ENCODE measurements around the gene TTL. TPM values are rescaled to one million over a fixed set of nuclear protein-coding genes. Genes with fewer than 3 reads are reported as not detected.

Gene TTL
- polyA plus RNA-seq, 1 donor from 2014 or later, result 53.8 TPM

DNA sequence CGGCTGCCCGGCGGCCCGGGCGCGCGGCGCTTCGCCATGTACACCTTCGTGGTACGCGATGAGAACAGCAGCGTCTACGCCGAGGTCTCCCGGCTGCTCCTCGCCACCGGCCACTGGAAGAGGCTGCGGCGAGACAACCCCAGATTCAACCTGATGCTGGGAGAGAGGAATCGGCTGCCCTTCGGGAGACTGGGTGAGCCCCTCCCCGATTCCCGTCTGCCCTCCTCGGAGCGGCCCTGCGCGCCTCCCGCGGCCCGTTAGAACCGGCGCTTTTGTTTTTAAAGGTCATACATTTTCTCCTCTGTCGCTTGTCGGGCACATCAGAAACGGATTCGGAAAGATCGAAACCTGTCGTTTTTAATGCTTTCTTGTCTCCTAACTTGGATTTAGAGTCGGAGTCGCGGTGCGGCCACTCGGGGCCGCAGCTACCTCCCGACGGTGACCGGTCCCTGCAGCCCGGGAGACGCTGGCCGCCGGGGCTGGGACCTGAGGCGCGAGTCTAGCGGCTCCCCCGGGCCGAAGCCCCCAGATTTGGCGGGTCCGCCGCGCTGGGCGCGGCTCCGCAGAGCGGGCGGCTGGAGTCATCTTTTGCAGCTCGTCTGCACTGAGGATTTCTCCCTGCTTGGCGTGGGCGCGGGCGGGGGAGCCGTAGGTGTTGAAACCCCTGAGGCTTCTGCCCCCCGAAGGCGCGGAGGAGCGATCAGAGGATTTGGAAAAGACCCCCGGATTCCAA is 519 bp downstream of the TTL start:
- Histone ChIP-seq H3K27me3 (ENCODE audit: insufficient read depth, low read depth, low read length) (no peaks in the 10 kb centered on the region), H3F3A (ENCODE audit: insufficient read depth, low read length, poor library complexity, severe bottlenecking) (peaks cover 4% of the 10 kb centered on the region), H3K9me2 (ENCODE audit: insufficient read depth, low read length) (no peaks in the 10 kb centered on the region), H2AFZ (ENCODE audit: low read depth, low read length) (peak overlapping the region; percentile 69), H3K36me3 (ENCODE audit: insufficient read depth, low read length) (peaks cover 14% of the 10 kb centered on the region), H4K20me1 (ENCODE audit: insufficient read depth) (no peaks in the 10 kb centered on the region), H3K27ac (ENCODE audit: low read length) (peak overlapping the region; percentile 73), H3K4me3 (ENCODE audit: low read length) (peak overlapping the region; percentile 96), H3K79me2 (replicated peaks; ENCODE audit: insufficient read depth, low read length) (peaks cover 40% of the 10 kb centered on the region), H3K9me3 (ENCODE audit: low read length) (no peaks in the 10 kb centered on the region), H3K9ac (ENCODE audit: low read length) (peak overlapping the region; percentile 79), H3K4me2 (ENCODE audit: low read length) (peak overlapping the region; percentile 98)
- TF ChIP-seq MXI1 (conservative IDR thresholded peaks at IDR 0.05; ENCODE audit: poor library complexity, severe bottlenecking), result no peak
- peak; percentile 45 for TF ChIP-seq TAF1 (IDR thresholded peaks at IDR 0.05; ENCODE audit: low read depth)
- no peak for TF ChIP-seq SMC3 (conservative IDR thresholded peaks at IDR 0.05; ENCODE audit: poor library complexity)
- no peak for TF ChIP-seq EP300 (conservative IDR thresholded peaks at IDR 0.05; ENCODE audit: poor library complexity, severe bottlenecking)
- no peak for TF ChIP-seq EZH2 (IDR thresholded peaks at IDR 0.05; ENCODE audit: borderline replicate concordance, insufficient read depth, low read length, poor library complexity, severe bottlenecking)
- no peak for TF ChIP-seq RAD21 (conservative IDR thresholded peaks at IDR 0.05)
- TF ChIP-seq, protein P1, sequence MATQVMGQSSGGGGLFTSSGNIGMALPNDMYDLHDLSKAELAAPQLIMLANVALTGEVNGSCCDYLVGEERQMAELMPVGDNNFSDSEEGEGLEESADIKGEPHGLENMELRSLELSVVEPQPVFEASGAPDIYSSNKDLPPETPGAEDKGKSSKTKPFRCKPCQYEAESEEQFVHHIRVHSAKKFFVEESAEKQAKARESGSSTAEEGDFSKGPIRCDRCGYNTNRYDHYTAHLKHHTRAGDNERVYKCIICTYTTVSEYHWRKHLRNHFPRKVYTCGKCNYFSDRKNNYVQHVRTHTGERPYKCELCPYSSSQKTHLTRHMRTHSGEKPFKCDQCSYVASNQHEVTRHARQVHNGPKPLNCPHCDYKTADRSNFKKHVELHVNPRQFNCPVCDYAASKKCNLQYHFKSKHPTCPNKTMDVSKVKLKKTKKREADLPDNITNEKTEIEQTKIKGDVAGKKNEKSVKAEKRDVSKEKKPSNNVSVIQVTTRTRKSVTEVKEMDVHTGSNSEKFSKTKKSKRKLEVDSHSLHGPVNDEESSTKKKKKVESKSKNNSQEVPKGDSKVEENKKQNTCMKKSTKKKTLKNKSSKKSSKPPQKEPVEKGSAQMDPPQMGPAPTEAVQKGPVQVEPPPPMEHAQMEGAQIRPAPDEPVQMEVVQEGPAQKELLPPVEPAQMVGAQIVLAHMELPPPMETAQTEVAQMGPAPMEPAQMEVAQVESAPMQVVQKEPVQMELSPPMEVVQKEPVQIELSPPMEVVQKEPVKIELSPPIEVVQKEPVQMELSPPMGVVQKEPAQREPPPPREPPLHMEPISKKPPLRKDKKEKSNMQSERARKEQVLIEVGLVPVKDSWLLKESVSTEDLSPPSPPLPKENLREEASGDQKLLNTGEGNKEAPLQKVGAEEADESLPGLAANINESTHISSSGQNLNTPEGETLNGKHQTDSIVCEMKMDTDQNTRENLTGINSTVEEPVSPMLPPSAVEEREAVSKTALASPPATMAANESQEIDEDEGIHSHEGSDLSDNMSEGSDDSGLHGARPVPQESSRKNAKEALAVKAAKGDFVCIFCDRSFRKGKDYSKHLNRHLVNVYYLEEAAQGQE (IDR thresholded peaks at IDR 0.05; ENCODE audit: borderline replicate concordance), result no peak
- TF ChIP-seq POLR2AphosphoS5 (IDR thresholded peaks at IDR 0.05), result peak; percentile 5
- TF ChIP-seq, protein P2, sequence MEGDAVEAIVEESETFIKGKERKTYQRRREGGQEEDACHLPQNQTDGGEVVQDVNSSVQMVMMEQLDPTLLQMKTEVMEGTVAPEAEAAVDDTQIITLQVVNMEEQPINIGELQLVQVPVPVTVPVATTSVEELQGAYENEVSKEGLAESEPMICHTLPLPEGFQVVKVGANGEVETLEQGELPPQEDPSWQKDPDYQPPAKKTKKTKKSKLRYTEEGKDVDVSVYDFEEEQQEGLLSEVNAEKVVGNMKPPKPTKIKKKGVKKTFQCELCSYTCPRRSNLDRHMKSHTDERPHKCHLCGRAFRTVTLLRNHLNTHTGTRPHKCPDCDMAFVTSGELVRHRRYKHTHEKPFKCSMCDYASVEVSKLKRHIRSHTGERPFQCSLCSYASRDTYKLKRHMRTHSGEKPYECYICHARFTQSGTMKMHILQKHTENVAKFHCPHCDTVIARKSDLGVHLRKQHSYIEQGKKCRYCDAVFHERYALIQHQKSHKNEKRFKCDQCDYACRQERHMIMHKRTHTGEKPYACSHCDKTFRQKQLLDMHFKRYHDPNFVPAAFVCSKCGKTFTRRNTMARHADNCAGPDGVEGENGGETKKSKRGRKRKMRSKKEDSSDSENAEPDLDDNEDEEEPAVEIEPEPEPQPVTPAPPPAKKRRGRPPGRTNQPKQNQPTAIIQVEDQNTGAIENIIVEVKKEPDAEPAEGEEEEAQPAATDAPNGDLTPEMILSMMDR (IDR thresholded peaks at IDR 0.05; ENCODE audit: poor library complexity, severe bottlenecking), result peak; percentile 15

DNA sequence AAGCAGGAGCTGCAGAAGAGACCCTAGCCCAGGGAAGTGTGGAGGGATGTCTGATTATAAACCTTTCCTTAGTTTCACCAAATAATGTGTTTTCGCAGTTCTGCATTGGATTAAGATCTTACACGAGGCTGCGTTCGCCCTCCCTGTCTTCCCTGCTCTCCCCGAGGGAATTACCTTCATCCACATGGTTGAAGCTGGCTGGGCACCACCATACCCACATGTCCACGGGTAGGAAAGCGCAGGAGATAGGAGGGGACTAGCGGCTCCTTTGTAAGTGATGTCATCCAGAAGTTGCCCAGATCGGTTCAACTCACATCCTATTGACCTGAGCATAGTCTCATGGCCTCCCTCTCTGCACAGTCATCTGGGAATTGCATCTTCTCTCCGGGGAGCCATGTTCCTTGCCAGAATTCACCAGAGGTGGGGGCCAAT is 1.1 kb downstream of the TTL start:
- peak overlapping the region; percentile 69 for H2AFZ ChIP-seq (ENCODE audit: low read depth, low read length)
- peak overlapping the region; percentile 79 for H3K9ac ChIP-seq (ENCODE audit: low read length)
- peak overlapping the region; percentile 96 for H3K4me3 ChIP-seq (ENCODE audit: low read length)
- no peaks in the 10 kb centered on the region for H3K27me3 ChIP-seq (ENCODE audit: insufficient read depth, low read depth, low read length)
- peaks cover 14% of the 10 kb centered on the region for H3K36me3 ChIP-seq (ENCODE audit: insufficient read depth, low read length)
- no peaks in the 10 kb centered on the region for H3K9me3 ChIP-seq (ENCODE audit: low read length)
- no peaks in the 10 kb centered on the region for H4K20me1 ChIP-seq (ENCODE audit: insufficient read depth)
- H3K9me2 ChIP-seq (ENCODE audit: insufficient read depth, low read length), result no peaks in the 10 kb centered on the region
- peaks cover 44% of the 10 kb centered on the region for H3K79me2 ChIP-seq (replicated peaks; ENCODE audit: insufficient read depth, low read length)
- TF ChIP-seq SMC3 (conservative IDR thresholded peaks at IDR 0.05; ENCODE audit: poor library complexity) (no peak), MXI1 (conservative IDR thresholded peaks at IDR 0.05; ENCODE audit: poor library complexity, severe bottlenecking) (peak; percentile 73), POLR2AphosphoS5 (IDR thresholded peaks at IDR 0.05) (peak; percentile 42)
- H3F3A ChIP-seq (ENCODE audit: insufficient read depth, low read length, poor library complexity, severe bottlenecking), result peaks cover 4% of the 10 kb centered on the region
- H3K4me2 ChIP-seq (ENCODE audit: low read length), result peak overlapping the region; percentile 98
- peak overlapping the region; percentile 73 for H3K27ac ChIP-seq (ENCODE audit: low read length)

All from neural cell (in vitro differentiated cells).